Activated CD4-positive, alpha-beta T cell treated with anti-CD3 and anti-CD28 coated beads, Interleukin-2, Interleukin-4, amounts not matched to agents 100 ng/mL and 50 ng/mL, durations not matched to agents 16 hours and 8 hours (primary cell): ENCODE measurements around the gene RBM47.
A peak's percentile ranks its signal among the peaks of the same experiment; 100 is the strongest.
"Not testable (repeated sequence)": the region's sequence is repeated elsewhere in the genome, so short reads cannot be mapped to it uniquely, and the experiment has no call there.

ENCODE experiments used
- DNase-seq: peaks from one replicate; pipeline ENCODE4 v3.0.0-alpha.2; 2020; ENCODE audit warnings: low spot score

RBM47 gene

GRCh38 chr4:40486534-40486933 is 143.1 kb downstream of the RBM47 start:
- no peak for DNase-seq

- DNase-seq = no peak
Observed at GRCh38 chr4:40484346-40485090, 145.1 kb downstream of the RBM47 start.

GRCh38 chr4:40482985-40483647 is 146.5 kb downstream of the RBM47 start:
- DNase-seq = no peak

GRCh38 chr4:40481977-40482376 is 147.7 kb downstream of the RBM47 start:
- no peak for DNase-seq

GRCh38 chr4:40480291-40480690 is 149.4 kb downstream of the RBM47 start:
- no peak for DNase-seq

GRCh38 chr4:40479378-40479777 is 150.3 kb downstream of the RBM47 start:
- no peak for DNase-seq

GRCh38 chr4:40475609-40476008 is 154.1 kb downstream of the RBM47 start:
- no peak for DNase-seq

- no peak for DNase-seq
Observed at GRCh38 chr4:40473578-40474388, 155.9 kb downstream of the RBM47 start.

GRCh38 chr4:40471923-40472322 is 157.7 kb downstream of the RBM47 start:
- DNase-seq = peak; percentile 16

GRCh38 chr4:40466789-40467188 is 162.9 kb downstream of the RBM47 start:
- DNase-seq = peak; percentile 44

- no peak for DNase-seq
Observed at GRCh38 chr4:40462326-40462725, 167.3 kb downstream of the RBM47 start.

- DNase-seq = no peak
Observed at GRCh38 chr4:40461879-40462278, 167.8 kb downstream of the RBM47 start.

GRCh38 chr4:40461062-40461461 is 168.6 kb downstream of the RBM47 start:
- DNase-seq = no peak

- DNase-seq = no peak
Observed at GRCh38 chr4:40458683-40459082, 171.0 kb downstream of the RBM47 start.

- DNase-seq = no peak
Observed at GRCh38 chr4:40458109-40458508, 171.6 kb downstream of the RBM47 start.

- DNase-seq = no peak
Observed at GRCh38 chr4:40455340-40455902, 174.2 kb downstream of the RBM47 start.

GRCh38 chr4:40454816-40455215 is 174.8 kb downstream of the RBM47 start:
- no peak for DNase-seq

GRCh38 chr4:40453912-40454311 is 175.8 kb downstream of the RBM47 start:
- no peak for DNase-seq

GRCh38 chr4:40448875-40449274 is 180.8 kb downstream of the RBM47 start:
- DNase-seq = no peak

- no peak for DNase-seq
Observed at GRCh38 chr4:40446839-40447238, 182.8 kb downstream of the RBM47 start.

- not testable (repeated sequence) for DNase-seq
Observed at GRCh38 chr4:40446261-40446750, 183.4 kb downstream of the RBM47 start.

- no peak for DNase-seq
Observed at GRCh38 chr4:40445671-40446070, 184.0 kb downstream of the RBM47 start.
